Urinary bladder (tissue), 4 donors: Measurements from ENCODE around the gene PLD1. TPM values are rescaled to one million over a fixed set of nuclear protein-coding genes. Genes with fewer than 3 reads are reported as not detected.
A peak's percentile ranks its signal among the peaks of the same experiment; 100 is the strongest.

Experiments used
- DNase-seq: peaks from one replicate; pipeline ENCODE4 v3.0.0-alpha.2; 2015; ENCODE audit errors: extremely low spot score
- H3K27ac ChIP-seq: one replicate; pipeline ENCODE4 v1.5.1; 2013; ENCODE audit warnings: low read depth, mild to moderate bottlenecking, moderate library complexity
- H3K36me3 ChIP-seq: one replicate; pipeline ENCODE4 v1.6.1; 2013; ENCODE audit warnings: mild to moderate bottlenecking, moderate library complexity; ENCODE audit not compliant: insufficient read depth
- H3K4me1 ChIP-seq: one replicate; pipeline ENCODE4 v1.6.1; 2013; ENCODE audit warnings: mild to moderate bottlenecking, moderate library complexity; ENCODE audit not compliant: insufficient read depth
- H3K4me3 ChIP-seq: one replicate; pipeline ENCODE4 v1.5.1; 2013; ENCODE audit warnings: low read depth, low read length
- WGBS: extraction: QIAGEN DNeasy Blood & Tissue Kit; methylation state at CpG from one replicate; pipeline ENCODE4 v1.1.7; 2013; 5-methylcytosine and 5-hydroxymethylcytosine counted together
- polyA plus RNA-seq: library from polyadenylated mRNA; stranded (reverse); fragments of 200-250 nt; gene quantifications from one replicate; pipeline ENCODE4 v1.2.3, GENCODE V29; 2013
- total RNA-seq: library from RNA; depleted of rRNA; stranded (reverse); fragments of >200 nt; gene quantifications from one replicate; pipeline ENCODE4 v1.2.3, GENCODE V29; 2014
- donor health status: healthy with polysubstance abuse.
- donor health status: healthy.

Gene PLD1
- total and polyA plus RNA-seq, 2 donors: 3.5 to 43.3 TPM

- Histone ChIP-seq H3K4me3 (no peak overlapping the region), H3K27ac (no peak overlapping the region), H3K4me1 (no peaks in the 10 kb centered on the region), H3K36me3 (no peaks in the 10 kb centered on the region)
- 90% methylated on average over 7 of the region's 7 CpGs for WGBS
- no peak for DNase-seq
These were observed 33.3 kb downstream of the PLD1 start for GRCh38 chr3:171776839-171777583.

- WGBS: 91% methylated on average over 3 of the region's 3 CpGs
- Histone ChIP-seq H3K27ac (no peak overlapping the region), H3K4me3 (no peak overlapping the region), H3K36me3 (no peaks in the 10 kb centered on the region), H3K4me1 (no peaks in the 10 kb centered on the region)
- DNase-seq: no peak
These were observed 33.9 kb downstream of the PLD1 start for GRCh38 chr3:171776411-171776810.

- no peak overlapping the region for H3K27ac ChIP-seq
- 92% methylated on average over 8 of the region's 8 CpGs for whole genome bisulfite sequencing
- H3K4me1 ChIP-seq: peaks cover 1% of the 10 kb centered on the region
These were observed 34.3 kb downstream of the PLD1 start for GRCh38 chr3:171775943-171776342.

GRCh38 chr3:171774521-171774920 is 35.8 kb downstream of the PLD1 start:
- Histone ChIP-seq H3K4me1 (peaks cover 1% of the 10 kb centered on the region), H3K36me3 (no peaks in the 10 kb centered on the region), H3K4me3 (no peak overlapping the region), H3K27ac (no peak overlapping the region)
- DNase-seq: no peak
- WGBS: 86% methylated on average over 6 of the region's 6 CpGs

More at GRCh38 chr3:171775943-171776342, 34.3 kb downstream of the PLD1 start:
- no peak overlapping the region for H3K4me3 ChIP-seq
- no peak for DNase-seq
- H3K36me3 ChIP-seq: no peaks in the 10 kb centered on the region

DNA sequence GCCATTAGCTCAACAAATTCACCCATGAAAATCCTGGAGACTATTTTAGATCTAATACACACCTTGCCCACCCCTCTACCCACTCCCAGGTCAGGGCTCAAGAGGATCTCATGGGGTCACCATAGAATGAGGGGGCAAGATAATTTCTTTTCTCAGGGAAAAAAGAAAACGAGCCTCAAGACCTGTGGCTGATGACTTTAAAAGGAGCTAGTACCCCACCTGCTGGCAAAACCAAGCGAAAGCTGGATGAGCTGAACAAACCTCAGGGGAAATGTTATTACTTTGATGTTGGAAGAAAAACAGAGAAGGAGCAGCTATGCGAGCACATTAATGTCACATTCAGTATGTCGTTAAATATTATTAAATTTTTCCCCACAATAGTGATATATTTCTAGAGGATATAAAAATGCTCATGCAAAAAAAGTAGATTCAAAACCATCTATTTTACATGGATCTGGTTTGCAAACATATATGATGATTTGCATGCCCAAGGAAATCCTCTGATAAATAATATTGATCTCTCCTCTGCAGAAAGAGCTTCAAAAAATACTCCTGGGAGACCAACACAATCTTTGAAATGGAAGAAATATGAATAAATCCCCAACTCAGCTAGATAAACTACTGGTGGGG is 37.7 kb downstream of the PLD1 start:
- WGBS: 5% methylated on average over 4 of the region's 4 CpGs
- H3K36me3 ChIP-seq: no peaks in the 10 kb centered on the region
- no peak overlapping the region for H3K4me3 ChIP-seq
- peaks cover 1% of the 10 kb centered on the region for H3K4me1 ChIP-seq
- DNase-seq: peak; percentile 45
- H3K27ac ChIP-seq: no peak overlapping the region

GRCh38 chr3:171770689-171771620 is 39.3 kb downstream of the PLD1 start:
- H3K4me1 ChIP-seq: peaks cover 1% of the 10 kb centered on the region
- H3K27ac ChIP-seq: no peak overlapping the region
- peak overlapping the region; percentile 15 for H3K4me3 ChIP-seq
- 37% methylated on average over 10 of the region's 10 CpGs for WGBS
- H3K36me3 ChIP-seq: no peaks in the 10 kb centered on the region
- DNase-seq: peak; percentile 78

DNA sequence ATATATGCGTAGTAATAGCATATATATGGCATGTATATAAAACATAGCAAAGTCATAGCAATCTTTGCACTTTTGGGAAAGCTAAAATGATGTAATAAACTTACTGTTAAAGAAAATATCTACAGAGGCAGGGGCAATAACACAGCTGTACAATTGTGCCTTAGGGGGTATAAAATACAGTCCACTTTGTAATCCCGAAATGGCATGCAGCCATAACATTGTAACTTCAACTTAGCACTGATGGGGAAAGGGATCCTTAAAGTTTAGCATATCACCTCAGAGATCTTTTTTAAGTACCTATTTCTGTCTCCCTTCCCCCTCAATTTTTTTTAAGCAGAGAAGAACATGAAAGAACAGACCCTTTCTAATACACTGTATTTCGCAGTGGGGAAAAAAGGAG is 40.8 kb downstream of the PLD1 start:
- Histone ChIP-seq H3K4me3 (no peak overlapping the region), H3K4me1 (peaks cover 1% of the 10 kb centered on the region), H3K36me3 (no peaks in the 10 kb centered on the region), H3K27ac (no peak overlapping the region)
- WGBS: 93% methylated on average over 3 of the region's 3 CpGs
- no peak for DNase-seq

GRCh38 chr3:171768986-171769385 is 41.3 kb downstream of the PLD1 start:
- Histone ChIP-seq H3K4me3 (no peak overlapping the region), H3K4me1 (peaks cover 1% of the 10 kb centered on the region), H3K27ac (no peak overlapping the region), H3K36me3 (no peaks in the 10 kb centered on the region)
- no peak for DNase-seq
- 54% methylated on average over 4 of the region's 4 CpGs for WGBS

DNA sequence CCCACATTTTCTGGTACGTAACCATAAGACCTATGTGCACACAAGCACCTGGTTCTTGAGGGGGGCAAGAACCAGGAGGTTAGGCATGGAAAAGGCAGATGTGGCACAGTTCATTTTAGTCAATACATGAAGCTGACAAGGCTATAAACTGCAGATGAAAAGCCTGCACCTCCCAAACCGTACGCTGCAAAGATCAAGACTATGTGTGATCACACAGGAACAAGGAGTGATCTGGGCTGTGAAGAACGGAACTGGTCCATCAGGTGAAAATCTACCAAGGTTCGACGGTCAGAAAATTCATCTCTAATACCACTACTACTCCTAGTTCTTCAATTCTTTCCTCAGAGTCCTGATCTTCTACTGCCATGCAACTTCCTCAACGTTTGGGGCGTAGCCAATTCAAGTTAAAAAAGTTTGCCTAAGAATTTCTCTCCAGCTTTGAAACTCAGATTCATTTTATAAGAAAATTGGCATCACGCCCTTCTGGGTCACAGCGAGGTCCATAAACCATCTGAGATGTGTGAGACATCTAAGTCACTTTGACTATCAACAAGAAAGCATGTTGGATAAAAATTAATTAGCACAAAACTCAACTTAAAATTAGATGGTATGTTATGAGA is 41.9 kb downstream of the PLD1 start:
- no peak for DNase-seq
- no peaks in the 10 kb centered on the region for H3K36me3 ChIP-seq
- no peak overlapping the region for H3K4me3 ChIP-seq
- H3K4me1 ChIP-seq: peaks cover 1% of the 10 kb centered on the region
- H3K27ac ChIP-seq: no peak overlapping the region
- WGBS: 82% methylated on average over 10 of the region's 10 CpGs

- H3K27ac ChIP-seq: no peak overlapping the region
- H3K36me3 ChIP-seq: no peaks in the 10 kb centered on the region
- no peak for DNase-seq
- H3K4me1 ChIP-seq: no peaks in the 10 kb centered on the region
- H3K4me3 ChIP-seq: no peak overlapping the region
- 90% methylated on average over 5 of the region's 5 CpGs for WGBS
These were observed 44.8 kb downstream of the PLD1 start for GRCh38 chr3:171765511-171765887.

DNA sequence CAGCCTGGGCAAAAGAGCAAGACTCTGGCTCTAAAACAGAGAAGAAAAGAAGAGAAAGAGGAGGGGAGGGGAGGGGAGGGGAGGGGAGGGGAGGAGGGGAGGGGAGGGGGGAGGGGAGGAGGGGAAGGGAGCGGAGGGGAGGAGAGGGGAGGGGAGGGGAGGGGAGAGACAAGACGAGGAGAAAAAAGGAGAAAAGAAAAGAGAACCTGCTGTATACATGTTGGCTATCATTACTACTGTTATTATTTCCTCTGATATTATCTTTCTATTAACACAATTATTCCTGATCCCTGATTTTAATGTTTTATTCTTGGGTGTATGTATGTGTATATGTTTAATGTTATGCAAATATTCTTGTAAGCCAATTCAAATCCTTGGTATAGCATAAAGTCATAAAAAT is 46.9 kb downstream of the PLD1 start:
- no peaks in the 10 kb centered on the region for H3K36me3 ChIP-seq
- no peak overlapping the region for H3K27ac ChIP-seq
- 61% methylated on average over 2 of the region's 2 CpGs for WGBS
- no peak for DNase-seq
- H3K4me1 ChIP-seq: no peaks in the 10 kb centered on the region
- H3K4me3 ChIP-seq: no peak overlapping the region

- H3K36me3 ChIP-seq: no peaks in the 10 kb centered on the region
- H3K4me3 ChIP-seq: no peak overlapping the region
- WGBS: 97% methylated on average over 2 of the region's 2 CpGs
- H3K27ac ChIP-seq: no peak overlapping the region
- no peaks in the 10 kb centered on the region for H3K4me1 ChIP-seq
- DNase-seq: no peak
These were observed 49.8 kb downstream of the PLD1 start for GRCh38 chr3:171760477-171760876.

- H3K4me1 ChIP-seq: no peaks in the 10 kb centered on the region
- WGBS: 93% methylated on average over 3 of the region's 3 CpGs
- H3K36me3 ChIP-seq: no peaks in the 10 kb centered on the region
- no peak for DNase-seq
- H3K27ac ChIP-seq: no peak overlapping the region
- no peak overlapping the region for H3K4me3 ChIP-seq
These were observed 52.2 kb downstream of the PLD1 start for GRCh38 chr3:171758109-171758508.
